GM20431 (cell line): Measurements from ENCODE around the gene STK24.
"Not testable (repeated sequence)": the region's sequence is repeated elsewhere in the genome, so short reads cannot be mapped to it uniquely, and the experiment has no call there.

Source experiments
- in situ Hi-C: fragments of 300-500 bp; cut with MseI, MboI; formaldehyde crosslinking; loops from one replicate; pipeline ENCODE4 v1.15.0; 2020; ENCODE audit warnings: low sequenced_read_pairs; ENCODE audit not compliant: unreplicated experiment

The STK24 gene

DNA sequence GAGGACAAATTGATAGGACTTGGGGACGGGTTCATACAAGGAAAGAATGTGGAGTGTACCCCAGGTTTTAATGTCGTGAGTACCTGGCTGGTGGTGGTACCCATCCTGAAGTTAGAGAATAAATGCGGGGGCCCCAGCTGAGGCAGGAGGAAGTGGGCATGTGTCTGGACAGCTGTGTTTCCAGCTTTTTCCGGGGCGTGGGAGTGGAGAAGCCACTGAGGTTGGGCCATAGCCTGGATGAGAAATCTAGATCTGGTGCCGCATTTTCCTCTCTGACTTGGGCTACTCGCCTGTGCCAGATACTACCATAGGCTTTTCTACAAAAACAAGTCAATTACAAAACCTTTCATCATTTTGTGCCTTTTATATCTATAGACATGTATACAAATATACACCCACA lies 147.4 kb downstream of the STK24 start:
- in situ Hi-C loops, result loop anchor here (25.0 kb wide), 1 partner anchor 408 kb away; no protein-coding TSS in a partner anchor

DNA sequence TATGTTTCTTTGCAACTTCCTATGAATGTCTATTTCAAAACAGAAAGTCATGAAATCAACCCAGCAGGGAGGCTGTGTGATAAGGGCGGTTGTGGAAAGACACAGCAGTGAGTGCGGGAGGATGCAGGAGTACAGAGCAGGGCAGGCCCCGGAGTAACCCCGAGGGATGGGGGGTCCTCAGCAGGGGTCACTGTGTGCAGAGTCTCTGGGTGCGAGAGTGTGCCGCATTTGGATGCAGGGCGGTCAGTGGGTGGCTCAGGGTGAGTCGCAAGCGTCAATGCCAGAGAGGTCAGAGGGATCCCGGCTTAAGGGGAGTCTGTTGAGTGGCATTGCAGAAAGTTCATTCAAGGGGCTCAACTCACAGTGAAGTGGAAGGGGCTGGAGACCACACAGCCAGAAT lies 147.8 kb downstream of the STK24 start:
- in situ Hi-C loops, result loop anchor here (25.0 kb wide), 1 partner anchor 408 kb away; no protein-coding TSS in a partner anchor

GRCh38 chr13:98428256-98428966 lies 148.5 kb downstream of the STK24 start:
- in situ Hi-C loops, result loop anchor here (25.0 kb wide), 1 partner anchor 409 kb away; no protein-coding TSS in a partner anchor

- in situ Hi-C loops, result loop anchor here (25.0 kb wide), 1 partner anchor 410 kb away; no protein-coding TSS in a partner anchor
These were observed 149.4 kb downstream of the STK24 start for GRCh38 chr13:98427331-98427995.

- in situ Hi-C loops, result no loop called here
These were observed 153.5 kb downstream of the STK24 start for GRCh38 chr13:98423417-98423816.

- in situ Hi-C loops, result no loop called here
These were observed 154.9 kb downstream of the STK24 start for GRCh38 chr13:98422046-98422445.

GRCh38 chr13:98420554-98421175 lies 156.2 kb downstream of the STK24 start:
- in situ Hi-C loops, result no loop called here

GRCh38 chr13:98419786-98420553 lies 156.9 kb downstream of the STK24 start:
- in situ Hi-C loops, result no loop called here

GRCh38 chr13:98416408-98416807 lies 160.5 kb downstream of the STK24 start:
- in situ Hi-C loops, result no loop called here

- in situ Hi-C loops, result no loop called here
These were observed 161.4 kb downstream of the STK24 start for GRCh38 chr13:98415326-98416070.

DNA sequence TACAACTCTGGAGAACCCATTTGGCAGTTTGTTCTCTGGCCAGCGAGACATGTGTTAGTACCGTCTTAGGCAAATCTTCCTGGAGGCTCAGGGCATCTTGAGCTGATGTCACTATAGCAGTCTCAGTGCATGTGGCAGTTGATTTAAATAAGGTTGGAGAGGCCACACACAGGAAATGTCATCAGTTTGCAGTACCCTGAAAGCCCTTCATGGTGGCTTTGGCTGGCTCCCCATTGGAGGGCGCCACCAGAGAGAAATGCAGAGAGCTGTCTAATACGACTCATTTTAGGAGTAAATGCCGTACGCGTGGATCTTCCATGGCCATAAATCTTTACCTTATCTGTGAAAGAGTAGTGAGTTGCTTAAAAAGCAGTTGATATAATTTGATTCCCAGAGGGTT lies 163.1 kb downstream of the STK24 start:
- in situ Hi-C loops, result no loop called here

- in situ Hi-C loops, result not testable (repeated sequence)
These were observed 163.6 kb downstream of the STK24 start for GRCh38 chr13:98413278-98413677.

GRCh38 chr13:98411617-98412265 lies 165.2 kb downstream of the STK24 start:
- in situ Hi-C loops, result no loop called here

- in situ Hi-C loops, result no loop called here
These were observed 165.9 kb downstream of the STK24 start for GRCh38 chr13:98411013-98411412.

DNA sequence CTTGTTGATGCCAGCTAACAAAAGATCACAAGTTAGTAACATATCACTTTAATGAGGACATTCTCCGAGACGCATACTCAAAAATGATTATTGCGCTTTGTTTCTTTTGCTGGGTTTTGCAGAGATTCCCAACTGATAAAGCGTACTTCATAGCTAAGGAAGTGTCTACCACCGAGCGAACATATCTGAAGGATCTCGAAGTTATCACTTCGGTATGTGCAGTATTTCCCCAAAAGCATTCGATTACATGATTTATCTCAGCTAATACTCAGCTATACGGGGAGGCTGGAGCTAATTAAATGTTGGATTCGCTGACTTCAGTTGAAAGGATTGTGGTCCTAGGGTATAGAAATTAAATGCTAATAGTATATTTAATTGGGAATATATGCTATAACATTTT lies 166.3 kb downstream of the STK24 start:
- in situ Hi-C loops, result no loop called here

DNA sequence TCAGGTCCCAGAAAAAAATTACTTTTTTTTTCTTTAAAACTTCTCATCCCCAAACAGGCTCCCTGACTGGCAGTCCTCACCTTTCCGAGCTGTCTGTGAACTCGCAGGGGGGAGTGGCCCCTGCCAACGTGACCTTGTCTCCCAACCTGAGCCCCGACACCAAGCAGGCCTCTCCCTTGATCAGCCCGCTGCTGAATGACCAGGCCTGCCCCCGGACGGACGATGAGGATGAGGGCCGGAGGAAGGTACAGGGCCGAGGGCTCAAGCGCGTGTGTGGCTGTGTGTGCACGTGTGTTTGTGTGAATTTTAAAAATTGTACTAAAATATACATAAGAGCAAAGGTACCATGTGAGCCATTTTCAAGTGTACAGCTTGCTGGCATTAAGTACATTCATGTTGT lies 167.6 kb downstream of the STK24 start:
- in situ Hi-C loops, result no loop called here

- in situ Hi-C loops, result no loop called here
These were observed 169.3 kb downstream of the STK24 start for GRCh38 chr13:98407575-98407974.

DNA sequence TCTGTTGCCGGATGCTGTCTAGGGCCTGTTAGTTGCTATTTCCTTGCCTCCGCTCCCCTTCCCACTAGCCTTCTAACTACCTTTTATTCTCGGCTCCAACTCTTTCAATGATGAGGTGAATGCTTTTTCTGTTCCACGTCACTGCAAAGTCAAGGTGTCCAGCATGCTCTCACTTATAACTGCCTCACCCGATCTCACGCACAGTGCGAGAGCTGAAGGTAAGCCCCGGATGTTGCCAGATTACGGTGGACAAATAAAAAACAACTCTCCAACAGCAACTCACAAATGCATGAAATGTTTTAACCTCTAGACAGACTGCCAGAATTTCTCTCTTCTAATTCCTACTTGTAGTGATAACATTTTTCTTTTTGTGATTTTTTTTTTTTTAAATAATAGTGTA lies 169.9 kb downstream of the STK24 start:
- in situ Hi-C loops, result no loop called here

GRCh38 chr13:98406427-98406826 lies 170.5 kb downstream of the STK24 start:
- in situ Hi-C loops, result no loop called here
